Neural progenitor cell (in vitro differentiated cells): ENCODE results near the gene GATAD2A. TPM values are rescaled to one million over a fixed set of nuclear protein-coding genes. Genes with fewer than 3 reads are reported as not detected.

Experiments used
- DNase-seq: peaks from one replicate; pipeline ENCODE4 v3.0.0-alpha.2; 2016; ENCODE audit warnings: low spot score
- H2AFZ ChIP-seq: fragments of 200-600 bp; sonication (generic); replicated peaks from 2 replicates; pipeline ENCODE4 v1.6.1; 2016; ENCODE audit warnings: antibody characterized with exemption
- H3F3A ChIP-seq: fragments of 200-600 bp; sonication (generic); 2 replicates; pipeline ENCODE4 v1.6.1; 2016; ENCODE audit warnings: antibody characterized with exemption, low read depth
- H3K27ac ChIP-seq: fragments of 200-600 bp; sonication (generic); 2 replicates; pipeline ENCODE4 v1.5.1; 2016; ENCODE audit warnings: mild to moderate bottlenecking
- H3K27me3 ChIP-seq: fragments of 200-600 bp; sonication (generic); 2 replicates; pipeline ENCODE4 v1.6.1; 2016; ENCODE audit warnings: mild to moderate bottlenecking, moderate library complexity
- H3K36me3 ChIP-seq: fragments of 200-600 bp; sonication (generic); 2 replicates; pipeline ENCODE4 v1.5.1; 2016
- H3K4me1 ChIP-seq: fragments of 200-600 bp; sonication (generic); 2 replicates; pipeline ENCODE4 v1.6.1; 2016; ENCODE audit warnings: mixed run types
- H3K4me2 ChIP-seq: fragments of 200-600 bp; sonication (generic); 2 replicates; pipeline ENCODE4 v1.6.1; 2016
- H3K4me3 ChIP-seq: fragments of 200-600 bp; sonication (generic); 2 replicates; pipeline ENCODE4 v1.5.1; 2016
- H3K79me2 ChIP-seq: fragments of 200-600 bp; sonication (generic); 2 replicates; pipeline ENCODE4 v1.6.1; 2016; ENCODE audit warnings: low read depth
- H3K9ac ChIP-seq: fragments of 200-600 bp; sonication (generic); 2 replicates; pipeline ENCODE4 v1.6.1; 2016
- H3K9me3 ChIP-seq: fragments of 200-600 bp; sonication (generic); 2 replicates; pipeline ENCODE4 v1.5.1; 2016; ENCODE audit warnings: low read depth
- H4K20me1 ChIP-seq: fragments of 200-600 bp; sonication (generic); 2 replicates; pipeline ENCODE4 v1.6.1; 2016; ENCODE audit warnings: low read depth
- H3K27ac Mint-ChIP-seq: 3 replicates; pipeline ENCODE4 v1.8.0; 2021; ENCODE audit warnings: mixed read lengths
- H3K27me3 Mint-ChIP-seq: 2 replicates; pipeline ENCODE4 v1.8.0; 2022; ENCODE audit warnings: low read depth, mild to moderate bottlenecking, inconsistent platforms, moderate library complexity, mixed read lengths; ENCODE audit not compliant: insufficient read depth
- H3K36me3 Mint-ChIP-seq: 3 replicates; pipeline ENCODE4 v1.8.0; 2021; ENCODE audit warnings: mixed read lengths
- H3K4me1 Mint-ChIP-seq: 3 replicates; pipeline ENCODE4 v1.8.0; 2021; ENCODE audit warnings: mixed read lengths
- H3K4me3 Mint-ChIP-seq: 3 replicates; pipeline ENCODE4 v1.8.0; 2021; ENCODE audit warnings: mild to moderate bottlenecking, moderate library complexity, mixed read lengths
- H3K9me3 Mint-ChIP-seq: 3 replicates; pipeline ENCODE4 v1.8.0; 2020; ENCODE audit warnings: mixed read lengths
- CTCF ChIP-seq: fragments of 200-600 bp; sonication (generic); IDR thresholded peaks from 2 replicates; pipeline ENCODE4 v1.5.1; 2017; ENCODE audit warnings: antibody characterized with exemption, mild to moderate bottlenecking
- EZH2 ChIP-seq: fragments of 200-600 bp; sonication (generic); IDR thresholded peaks from 2 replicates; pipeline ENCODE4 v1.6.1; 2017; ENCODE audit warnings: antibody characterized with exemption, mild to moderate bottlenecking, moderate library complexity
- EZH2phosphoT487 ChIP-seq: fragments of 200-600 bp; sonication (generic); IDR thresholded peaks from 2 replicates; pipeline ENCODE4 v1.6.1; 2017; ENCODE audit warnings: antibody characterized with exemption
- total RNA-seq: library from RNA; depleted of rRNA; stranded (reverse); fragments of >200 nt; gene quantifications from 2 replicates; pipeline ENCODE4 v1.2.3, GENCODE V29; 2015; ENCODE audit warnings: low replicate concordance

The GATAD2A gene
- total RNA-seq, 1 donor from 2014 or later = 37.9 TPM

GRCh38 chr19:19530423-19530804, 124.9 kb downstream of the GATAD2A start:
- TF ChIP-seq EZH2 = no peak
- TF ChIP-seq EZH2phosphoT487 = no peak
- no peak for TF ChIP-seq CTCF
- no peak overlapping the region for H3K4me2 ChIP-seq
- Mint-ChIP-seq H3K27ac (peak overlapping the region; percentile 10), H3K27me3 (peaks cover 9% of the 10 kb centered on the region), H3K4me3 (no peak overlapping the region), H3K36me3 (peaks cover 3% of the 10 kb centered on the region), H3K9me3 (no peaks in the 10 kb centered on the region), H3K4me1 (peaks cover 30% of the 10 kb centered on the region)
- H3K27ac ChIP-seq = no peak overlapping the region
- H3K9me3 ChIP-seq = no peaks in the 10 kb centered on the region
- H3F3A ChIP-seq = peaks cover 24% of the 10 kb centered on the region
- no peak for DNase-seq
- peaks cover 9% of the 10 kb centered on the region for H3K79me2 ChIP-seq
- no peak overlapping the region for H3K4me3 ChIP-seq
- no peaks in the 10 kb centered on the region for H3K36me3 ChIP-seq
- no peaks in the 10 kb centered on the region for H3K27me3 ChIP-seq
- no peak overlapping the region for H2AFZ ChIP-seq
- H3K9ac ChIP-seq = no peak overlapping the region
- peaks cover 59% of the 10 kb centered on the region for H4K20me1 ChIP-seq
- H3K4me1 ChIP-seq = peaks cover 2% of the 10 kb centered on the region

- H3K4me3 ChIP-seq = no peak overlapping the region
- H3K9me3 Mint-ChIP-seq = no peaks in the 10 kb centered on the region
- H3K4me1 ChIP-seq = no peaks in the 10 kb centered on the region
- H3K9me3 ChIP-seq = no peaks in the 10 kb centered on the region
- H3K27me3 ChIP-seq = no peaks in the 10 kb centered on the region
- peaks cover 24% of the 10 kb centered on the region for H3F3A ChIP-seq
- H3K4me3 Mint-ChIP-seq = peak overlapping the region; percentile 24
- no peaks in the 10 kb centered on the region for H3K36me3 ChIP-seq
- no peak overlapping the region for H3K4me2 ChIP-seq
- H3K27me3 Mint-ChIP-seq = peaks cover 9% of the 10 kb centered on the region
- H3K36me3 Mint-ChIP-seq = peaks cover 3% of the 10 kb centered on the region
- TF ChIP-seq EZH2phosphoT487 = no peak
- TF ChIP-seq EZH2 = no peak
- TF ChIP-seq CTCF = no peak
- peak overlapping the region; percentile 10 for H3K27ac Mint-ChIP-seq
- H2AFZ ChIP-seq = no peak overlapping the region
- peaks cover 5% of the 10 kb centered on the region for H3K79me2 ChIP-seq
- no peak overlapping the region for H3K27ac ChIP-seq
- no peak overlapping the region for H3K9ac ChIP-seq
- H3K4me1 Mint-ChIP-seq = peaks cover 30% of the 10 kb centered on the region
- no peak for DNase-seq
- H4K20me1 ChIP-seq = peaks cover 54% of the 10 kb centered on the region
Observed at GRCh38 chr19:19530889-19531288, 125.4 kb downstream of the GATAD2A start.

DNA sequence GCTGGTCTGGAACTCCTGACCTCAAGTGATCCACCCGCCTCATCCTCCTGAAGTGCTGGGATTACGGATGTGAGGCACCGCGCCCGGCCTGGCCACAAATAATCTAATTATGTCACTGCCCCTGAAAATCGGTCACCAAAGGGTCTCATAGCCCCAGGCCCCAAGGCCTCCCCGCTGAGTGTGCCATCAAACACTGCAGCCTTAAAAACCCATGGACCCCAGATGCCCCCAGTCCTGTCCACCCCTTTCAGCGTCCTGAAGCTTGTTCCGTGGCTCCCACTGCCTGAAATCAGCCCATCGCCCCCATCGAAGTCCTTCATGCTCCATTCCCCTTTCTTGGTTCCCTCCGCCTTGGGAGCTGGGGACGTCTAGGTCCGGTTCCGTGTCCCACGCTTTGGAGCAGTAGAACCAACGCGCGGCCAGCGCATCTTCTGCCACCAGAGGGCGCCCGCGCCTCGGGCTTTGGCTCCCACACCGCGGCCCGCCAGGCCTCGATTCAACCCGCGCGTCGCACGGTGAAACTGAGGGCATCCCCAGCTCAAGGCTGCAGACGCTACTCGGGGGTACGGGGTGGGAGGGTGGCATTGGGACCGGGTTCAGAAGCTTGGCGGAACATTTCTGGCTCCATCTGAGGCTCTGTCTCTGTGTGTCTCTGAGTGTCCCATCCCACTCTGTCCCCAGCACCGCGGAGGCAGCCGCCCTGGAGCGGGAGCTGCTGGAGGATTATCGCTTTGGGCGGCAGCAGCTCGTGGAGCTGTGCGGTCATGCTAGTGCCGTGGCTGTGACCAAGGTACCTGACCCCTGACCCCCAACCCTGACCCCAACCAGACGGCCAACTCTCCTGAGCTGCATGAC, 126.7 kb downstream of the GATAD2A start:
- no peak overlapping the region for H3K4me3 ChIP-seq
- H3K4me1 ChIP-seq = no peaks in the 10 kb centered on the region
- peaks cover 5% of the 10 kb centered on the region for H3K36me3 Mint-ChIP-seq
- no peaks in the 10 kb centered on the region for H3K36me3 ChIP-seq
- no peaks in the 10 kb centered on the region for H3K79me2 ChIP-seq
- no peak overlapping the region for H3K27ac Mint-ChIP-seq
- H3K9me3 ChIP-seq = no peaks in the 10 kb centered on the region
- peaks cover 41% of the 10 kb centered on the region for H4K20me1 ChIP-seq
- TF ChIP-seq EZH2phosphoT487 = no peak
- TF ChIP-seq CTCF = peak; percentile 98
- no peak overlapping the region for H3K4me3 Mint-ChIP-seq
- no peak overlapping the region for H3K4me2 ChIP-seq
- peaks cover 14% of the 10 kb centered on the region for H3K27me3 Mint-ChIP-seq
- no peak overlapping the region for H3K9ac ChIP-seq
- H3F3A ChIP-seq = peaks cover 24% of the 10 kb centered on the region
- no peaks in the 10 kb centered on the region for H3K9me3 Mint-ChIP-seq
- no peak overlapping the region for H3K27ac ChIP-seq
- no peaks in the 10 kb centered on the region for H3K27me3 ChIP-seq
- peaks cover 21% of the 10 kb centered on the region for H3K4me1 Mint-ChIP-seq
- peak; percentile 88 for DNase-seq
- no peak overlapping the region for H2AFZ ChIP-seq
